ENCODE measurements around the gene SYP. TPM values are rescaled to one million over a fixed set of nuclear protein-coding genes. Genes with fewer than 3 reads are reported as not detected.
A peak's percentile ranks its signal among the peaks of the same experiment; 100 is the strongest.

Gene SYP
- total and polyA plus RNA-seq, 10 of the 15 experiments (the other 5 are each of a cell fraction or from before 2014, with no cell fraction given) = 0.34 to 1.7 (median 0.74) TPM

GRCh38 chrX:49186125-49187027 lies 13.6 kb downstream of the SYP start, which contains the start of gene PRICKLE3 (continued):
- TF ChIP-seq NR2F1 (conservative IDR thresholded peaks at IDR 0.05) = peak; percentile 75; the same call in 1 of the 2 replicates
- TF ChIP-seq, protein P1, sequence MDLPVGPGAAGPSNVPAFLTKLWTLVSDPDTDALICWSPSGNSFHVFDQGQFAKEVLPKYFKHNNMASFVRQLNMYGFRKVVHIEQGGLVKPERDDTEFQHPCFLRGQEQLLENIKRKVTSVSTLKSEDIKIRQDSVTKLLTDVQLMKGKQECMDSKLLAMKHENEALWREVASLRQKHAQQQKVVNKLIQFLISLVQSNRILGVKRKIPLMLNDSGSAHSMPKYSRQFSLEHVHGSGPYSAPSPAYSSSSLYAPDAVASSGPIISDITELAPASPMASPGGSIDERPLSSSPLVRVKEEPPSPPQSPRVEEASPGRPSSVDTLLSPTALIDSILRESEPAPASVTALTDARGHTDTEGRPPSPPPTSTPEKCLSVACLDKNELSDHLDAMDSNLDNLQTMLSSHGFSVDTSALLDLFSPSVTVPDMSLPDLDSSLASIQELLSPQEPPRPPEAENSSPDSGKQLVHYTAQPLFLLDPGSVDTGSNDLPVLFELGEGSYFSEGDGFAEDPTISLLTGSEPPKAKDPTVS (IDR thresholded peaks at IDR 0.05; ENCODE audit: low read depth, low read length) = no peak
- no peak for TF ChIP-seq BMI1 (IDR thresholded peaks at IDR 0.05; ENCODE audit: borderline replicate concordance)
- TF ChIP-seq, protein P2, sequence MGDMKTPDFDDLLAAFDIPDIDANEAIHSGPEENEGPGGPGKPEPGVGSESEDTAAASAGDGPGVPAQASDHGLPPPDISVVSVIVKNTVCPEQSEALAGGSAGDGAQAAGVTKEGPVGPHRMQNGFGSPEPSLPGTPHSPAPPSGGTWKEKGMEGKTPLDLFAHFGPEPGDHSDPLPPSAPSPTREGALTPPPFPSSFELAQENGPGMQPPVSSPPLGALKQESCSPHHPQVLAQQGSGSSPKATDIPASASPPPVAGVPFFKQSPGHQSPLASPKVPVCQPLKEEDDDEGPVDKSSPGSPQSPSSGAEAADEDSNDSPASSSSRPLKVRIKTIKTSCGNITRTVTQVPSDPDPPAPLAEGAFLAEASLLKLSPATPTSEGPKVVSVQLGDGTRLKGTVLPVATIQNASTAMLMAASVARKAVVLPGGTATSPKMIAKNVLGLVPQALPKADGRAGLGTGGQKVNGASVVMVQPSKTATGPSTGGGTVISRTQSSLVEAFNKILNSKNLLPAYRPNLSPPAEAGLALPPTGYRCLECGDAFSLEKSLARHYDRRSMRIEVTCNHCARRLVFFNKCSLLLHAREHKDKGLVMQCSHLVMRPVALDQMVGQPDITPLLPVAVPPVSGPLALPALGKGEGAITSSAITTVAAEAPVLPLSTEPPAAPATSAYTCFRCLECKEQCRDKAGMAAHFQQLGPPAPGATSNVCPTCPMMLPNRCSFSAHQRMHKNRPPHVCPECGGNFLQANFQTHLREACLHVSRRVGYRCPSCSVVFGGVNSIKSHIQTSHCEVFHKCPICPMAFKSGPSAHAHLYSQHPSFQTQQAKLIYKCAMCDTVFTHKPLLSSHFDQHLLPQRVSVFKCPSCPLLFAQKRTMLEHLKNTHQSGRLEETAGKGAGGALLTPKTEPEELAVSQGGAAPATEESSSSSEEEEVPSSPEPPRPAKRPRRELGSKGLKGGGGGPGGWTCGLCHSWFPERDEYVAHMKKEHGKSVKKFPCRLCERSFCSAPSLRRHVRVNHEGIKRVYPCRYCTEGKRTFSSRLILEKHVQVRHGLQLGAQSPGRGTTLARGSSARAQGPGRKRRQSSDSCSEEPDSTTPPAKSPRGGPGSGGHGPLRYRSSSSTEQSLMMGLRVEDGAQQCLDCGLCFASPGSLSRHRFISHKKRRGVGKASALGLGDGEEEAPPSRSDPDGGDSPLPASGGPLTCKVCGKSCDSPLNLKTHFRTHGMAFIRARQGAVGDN (IDR thresholded peaks at IDR 0.05) = peak; percentile 42; the same call in 1 of the 2 replicates
- no peak for TF ChIP-seq ZNF217 (IDR thresholded peaks at IDR 0.05)
- peak; percentile 36 for TF ChIP-seq SIX5 (IDR thresholded peaks at IDR 0.05; ENCODE audit: low read depth, low read length, severe bottlenecking)
- peak; percentile 39 to 63 (median 53) for TF ChIP-seq CTCF (IDR thresholded peaks at IDR 0.05 in 2 of 3, conservative IDR thresholded peaks at IDR 0.05 in 1 of 3; ENCODE audit: control insufficient read depth in 2 of 3, extremely low read depth in 1 of 3, insufficient read depth in 1 of 3, low read depth in 3 of 3, low read length in 3 of 3)
- TF ChIP-seq, protein P3, sequence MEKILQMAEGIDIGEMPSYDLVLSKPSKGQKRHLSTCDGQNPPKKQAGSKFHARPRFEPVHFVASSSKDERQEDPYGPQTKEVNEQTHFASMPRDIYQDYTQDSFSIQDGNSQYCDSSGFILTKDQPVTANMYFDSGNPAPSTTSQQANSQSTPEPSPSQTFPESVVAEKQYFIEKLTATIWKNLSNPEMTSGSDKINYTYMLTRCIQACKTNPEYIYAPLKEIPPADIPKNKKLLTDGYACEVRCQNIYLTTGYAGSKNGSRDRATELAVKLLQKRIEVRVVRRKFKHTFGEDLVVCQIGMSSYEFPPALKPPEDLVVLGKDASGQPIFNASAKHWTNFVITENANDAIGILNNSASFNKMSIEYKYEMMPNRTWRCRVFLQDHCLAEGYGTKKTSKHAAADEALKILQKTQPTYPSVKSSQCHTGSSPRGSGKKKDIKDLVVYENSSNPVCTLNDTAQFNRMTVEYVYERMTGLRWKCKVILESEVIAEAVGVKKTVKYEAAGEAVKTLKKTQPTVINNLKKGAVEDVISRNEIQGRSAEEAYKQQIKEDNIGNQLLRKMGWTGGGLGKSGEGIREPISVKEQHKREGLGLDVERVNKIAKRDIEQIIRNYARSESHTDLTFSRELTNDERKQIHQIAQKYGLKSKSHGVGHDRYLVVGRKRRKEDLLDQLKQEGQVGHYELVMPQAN (conservative IDR thresholded peaks at IDR 0.05) = 0 out of 2 replicates have a peak, but pooled peaks have one; percentile 45
- no peak for TF ChIP-seq TCF3 (IDR thresholded peaks at IDR 0.05; ENCODE audit: borderline replicate concordance, insufficient read depth, low read depth, low read length)
- TF ChIP-seq BACH1 (IDR thresholded peaks at IDR 0.05; ENCODE audit: borderline replicate concordance) = peak; percentile 39; the same call in 1 of the 2 replicates
- peak; percentile 50 to 85; a peak in 3 of 4 replicates for TF ChIP-seq BHLHE40 (IDR thresholded peaks at IDR 0.05; ENCODE audit: borderline replicate concordance in 1 of 2, low read depth in 2 of 2, low read length in 1 of 2)
- TF ChIP-seq RAD21 (IDR thresholded peaks at IDR 0.05; ENCODE audit: insufficient read depth, low read depth, low read length) = peak; percentile 16; the same call in 1 of the 2 replicates
- no peak for TF ChIP-seq ZNF24 (IDR thresholded peaks at IDR 0.05)
- TF ChIP-seq MLLT1 (IDR thresholded peaks at IDR 0.05) = peak; percentile 97
- TF ChIP-seq ZZZ3 (IDR thresholded peaks at IDR 0.05; ENCODE audit: control insufficient read depth, insufficient read length, low read depth) = no peak
- peak; percentile 86 for TF ChIP-seq GATAD2B (conservative IDR thresholded peaks at IDR 0.05; ENCODE audit: low read depth)

Measured in GM12878 (cell line).